ENCODE measurements around the gene PRKAR1A.

GRCh38 chr17:68468334-68468733 is 43.9 kb upstream of the PRKAR1A start:
- no peak for TF ChIP-seq ZFX (IDR thresholded peaks at IDR 0.05)
- TF ChIP-seq, protein P1, sequence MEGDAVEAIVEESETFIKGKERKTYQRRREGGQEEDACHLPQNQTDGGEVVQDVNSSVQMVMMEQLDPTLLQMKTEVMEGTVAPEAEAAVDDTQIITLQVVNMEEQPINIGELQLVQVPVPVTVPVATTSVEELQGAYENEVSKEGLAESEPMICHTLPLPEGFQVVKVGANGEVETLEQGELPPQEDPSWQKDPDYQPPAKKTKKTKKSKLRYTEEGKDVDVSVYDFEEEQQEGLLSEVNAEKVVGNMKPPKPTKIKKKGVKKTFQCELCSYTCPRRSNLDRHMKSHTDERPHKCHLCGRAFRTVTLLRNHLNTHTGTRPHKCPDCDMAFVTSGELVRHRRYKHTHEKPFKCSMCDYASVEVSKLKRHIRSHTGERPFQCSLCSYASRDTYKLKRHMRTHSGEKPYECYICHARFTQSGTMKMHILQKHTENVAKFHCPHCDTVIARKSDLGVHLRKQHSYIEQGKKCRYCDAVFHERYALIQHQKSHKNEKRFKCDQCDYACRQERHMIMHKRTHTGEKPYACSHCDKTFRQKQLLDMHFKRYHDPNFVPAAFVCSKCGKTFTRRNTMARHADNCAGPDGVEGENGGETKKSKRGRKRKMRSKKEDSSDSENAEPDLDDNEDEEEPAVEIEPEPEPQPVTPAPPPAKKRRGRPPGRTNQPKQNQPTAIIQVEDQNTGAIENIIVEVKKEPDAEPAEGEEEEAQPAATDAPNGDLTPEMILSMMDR (conservative IDR thresholded peaks at IDR 0.05): no peak

All from C4-2B (cell line).